H1 (cell line): ENCODE results near the gene SPI1. TPM values are rescaled to one million over a fixed set of nuclear protein-coding genes. Genes with fewer than 3 reads are reported as not detected.
A peak's percentile ranks its signal among the peaks of the same experiment; 100 is the strongest.

Experiments
- CTCF ChIA-PET: fragments of 300-600 bp; sonication (Branson Sonifier 250); formaldehyde crosslinking; loops from one replicate; lab custom pipeline; 2021; ENCODE audit not compliant: partially characterized antibody; lab: Charles Lee
- POLR2A ChIA-PET: fragments of 300-600 bp; sonication (Branson Sonifier 250); formaldehyde crosslinking; loops from one replicate; lab custom pipeline; 2021; ENCODE audit warnings: inconsistent platforms; ENCODE audit not compliant: partially characterized antibody; lab: Charles Lee
- DNase-seq, 2 experiments: peaks; one replicate each; pipeline versions ENCODE4 v3.0.0 to v3.0.0-alpha.2; 2010 to 2022; ENCODE audit warnings: low spot score in 2 of 2, low read depth in 1 of 2, mixed read lengths in 1 of 2
- FAIRE-seq: peaks from 2 replicates; lab custom pipeline; 2011; peaks lifted over from hg19 to GRCh38; lab: Jason Lieb, UNC
- H2AFZ ChIP-seq: 2 replicates; pipeline ENCODE4 v1.8.1; 2012; ENCODE audit warnings: low read length, inconsistent platforms
- H2AK5ac ChIP-seq: 2 replicates; pipeline ENCODE4 v1.6.1; 2013; ENCODE audit warnings: low read depth, low read length
- H2BK120ac ChIP-seq: replicated peaks from 2 replicates; pipeline ENCODE3; 2013; ENCODE audit warnings: low read depth, low read length, inconsistent platforms
- H2BK12ac ChIP-seq: 2 replicates; pipeline ENCODE4 v1.6.1; 2013; ENCODE audit warnings: low read depth, low read length
- H2BK15ac ChIP-seq: 2 replicates; pipeline ENCODE4 v1.6.1; 2013; ENCODE audit warnings: low read length
- H2BK20ac ChIP-seq: 2 replicates; pipeline ENCODE4 v1.6.1; 2013; ENCODE audit warnings: low read length
- H2BK5ac ChIP-seq: 2 replicates; pipeline ENCODE4 v1.6.1; 2013; ENCODE audit warnings: low read depth, low read length
- H3K14ac ChIP-seq: 2 replicates; pipeline ENCODE4 v1.6.1; 2013; ENCODE audit warnings: inconsistent platforms; ENCODE audit not compliant: insufficient read length
- H3K18ac ChIP-seq: 2 replicates; pipeline ENCODE4 v1.6.1; 2013; ENCODE audit warnings: low read length; ENCODE audit errors: extremely low read depth
- H3K23ac ChIP-seq: 2 replicates; pipeline ENCODE4 v1.6.1; 2013; ENCODE audit warnings: inconsistent platforms; ENCODE audit not compliant: insufficient read length
- H3K23me2 ChIP-seq: 2 replicates; pipeline ENCODE4 v1.6.1; 2013; ENCODE audit warnings: low read depth, low read length
- H3K27ac ChIP-seq: 2 replicates; pipeline ENCODE4 v1.6.1; 2011; ENCODE audit warnings: low read depth, low read length, inconsistent platforms
- H3K27me3 ChIP-seq, 4 experiments: replicated peaks in 1 of 4; 1 replicate in 1 of 4; 2 replicates in 3 of 4; pipeline versions ENCODE4 v1.6.1 to v1.8.1; 2011 to 2013; ENCODE audit warnings: low read length in 3 of 4, mild to moderate bottlenecking in 3 of 4, inconsistent platforms in 2 of 4, mixed read lengths in 2 of 4, moderate library complexity in 1 of 4; ENCODE audit not compliant: control insufficient read depth in 3 of 4, insufficient read depth in 3 of 4; ENCODE audit errors: extremely low read depth in 1 of 4
- H3K36me3 ChIP-seq, 4 experiments: 2 replicates each; pipeline versions ENCODE4 v1.6.1 to v1.8.1; 2011 to 2013; ENCODE audit warnings: mild to moderate bottlenecking in 4 of 4, low read length in 3 of 4, moderate library complexity in 2 of 4, control low read depth in 1 of 4, inconsistent platforms in 1 of 4; ENCODE audit not compliant: insufficient read depth in 4 of 4, control insufficient read depth in 2 of 4
- H3K4ac ChIP-seq: replicated peaks from 2 replicates; pipeline ENCODE3; 2013; ENCODE audit warnings: low read length, low read depth, mixed read lengths, inconsistent platforms; ENCODE audit not compliant: insufficient read length
- H3K4me1 ChIP-seq, 4 experiments: replicated peaks in 1 of 4; 1 replicate in 1 of 4; 2 replicates in 3 of 4; pipeline versions ENCODE4 v1.6.1 to v1.8.1; 2011 to 2013; ENCODE audit warnings: low read length in 3 of 4, inconsistent platforms in 2 of 4, mixed read lengths in 1 of 4; ENCODE audit not compliant: insufficient read depth in 4 of 4, control insufficient read depth in 3 of 4
- H3K4me2 ChIP-seq, 2 experiments: 2 replicates each; pipeline versions ENCODE4 v1.6.1 to v1.8.1; 2011 to 2013; ENCODE audit warnings: low read depth in 2 of 2, low read length in 2 of 2, control low read depth in 1 of 2, inconsistent platforms in 1 of 2, mild to moderate bottlenecking in 1 of 2; ENCODE audit not compliant: insufficient read depth in 1 of 2
- H3K4me3 ChIP-seq, 4 experiments: fragments of 200-600, 300-600 bp in 1 of 4; sonication (generic), shearing (Covaris generic), sonication (Bioruptor Twin) in 1 of 4; 2 replicates each; pipeline versions ENCODE4 v1.5.1 to v1.8.1; 2011 to 2016; ENCODE audit warnings: low read length in 4 of 4, low read depth in 3 of 4, control low read depth in 2 of 4, inconsistent platforms in 2 of 4, mild to moderate bottlenecking in 2 of 4, mixed read lengths in 1 of 4, moderate library complexity in 1 of 4; ENCODE audit not compliant: insufficient read depth in 2 of 4; ENCODE audit errors: extremely low read depth in 1 of 4
- H3K56ac ChIP-seq: replicated peaks from 2 replicates; pipeline ENCODE3; 2013; ENCODE audit warnings: low read depth, mild to moderate bottlenecking, mixed read lengths, low read length, inconsistent platforms; ENCODE audit not compliant: insufficient read length
- H3K79me1 ChIP-seq: 2 replicates; pipeline ENCODE4 v1.6.1; 2013; ENCODE audit warnings: low read depth, low read length, control low read depth
- H3K79me2 ChIP-seq, 2 experiments: 2 replicates each; pipeline versions ENCODE4 v1.6.1 to v1.8.1; 2012 to 2013; ENCODE audit warnings: low read length in 2 of 2, mild to moderate bottlenecking in 2 of 2, inconsistent platforms in 1 of 2; ENCODE audit not compliant: insufficient read depth in 2 of 2, control insufficient read depth in 1 of 2
- H3K9ac ChIP-seq, 4 experiments: replicated peaks in 1 of 4; 1 replicate in 1 of 4; 2 replicates in 3 of 4; pipeline versions ENCODE4 v1.6.1 to v1.8.1; 2011 to 2013; ENCODE audit warnings: low read depth in 3 of 4, low read length in 3 of 4, control low read depth in 2 of 4, mild to moderate bottlenecking in 2 of 4, moderate library complexity in 2 of 4, inconsistent platforms in 1 of 4; ENCODE audit errors: extremely low read depth in 1 of 4
- H3K9me3 ChIP-seq, 2 experiments: 2 replicates each; pipeline versions ENCODE4 v1.6.1 to v1.8.1; 2012 to 2013; ENCODE audit warnings: mild to moderate bottlenecking in 2 of 2, moderate library complexity in 2 of 2, control low read depth in 1 of 2, inconsistent platforms in 1 of 2, low read depth in 1 of 2, low read length in 1 of 2, mixed read lengths in 1 of 2; ENCODE audit not compliant: insufficient read depth in 2 of 2
- H4K20me1 ChIP-seq, 2 experiments: replicated peaks in 1 of 2; 2 replicates each; pipeline versions ENCODE3 to v1.8.1; 2011 to 2013; ENCODE audit warnings: inconsistent platforms in 2 of 2, low read length in 2 of 2, mild to moderate bottlenecking in 1 of 2; ENCODE audit not compliant: insufficient read depth in 2 of 2, control insufficient read depth in 1 of 2
- H4K5ac ChIP-seq: 2 replicates; pipeline ENCODE4 v1.6.1; 2013; ENCODE audit warnings: low read length, low read depth, mixed read lengths, inconsistent platforms; ENCODE audit not compliant: insufficient read length
- H4K8ac ChIP-seq: 2 replicates; pipeline ENCODE4 v1.8.0; 2013; ENCODE audit warnings: mild to moderate bottlenecking, moderate library complexity, low read length, inconsistent platforms; ENCODE audit not compliant: insufficient read depth; ENCODE audit errors: extremely low read depth
- H4K91ac ChIP-seq: replicated peaks from 2 replicates; pipeline ENCODE3; 2013; ENCODE audit warnings: low read length, mixed read lengths, inconsistent platforms; ENCODE audit not compliant: insufficient read length
- CTBP2 ChIP-seq: IDR thresholded peaks from 2 replicates; pipeline ENCODE4 v1.7.0; 2011; ENCODE audit warnings: borderline replicate concordance, mild to moderate bottlenecking, moderate library complexity, mixed read lengths, low read length; ENCODE audit not compliant: insufficient read depth, insufficient read length
- FOSL1 ChIP-seq: IDR thresholded peaks from 2 replicates; pipeline ENCODE4 v1.6.1; 2011; ENCODE audit warnings: mild to moderate bottlenecking, low read depth, low read length, moderate library complexity; ENCODE audit not compliant: insufficient read depth
- GTF2F1 ChIP-seq: IDR thresholded peaks from 2 replicates; pipeline ENCODE4 v1.6.1; 2012; ENCODE audit warnings: low read depth, low read length, improper control_type of control experiment, borderline replicate concordance
- HDAC6 ChIP-seq: IDR thresholded peaks from one replicate; pipeline ENCODE4 v1.7.1; 2012; ENCODE audit warnings: low read depth, mild to moderate bottlenecking, inconsistent platforms, low read length, moderate library complexity
- JUN ChIP-seq: IDR thresholded peaks from 2 replicates; pipeline ENCODE4 v1.6.1; 2011; ENCODE audit warnings: low read depth, mild to moderate bottlenecking, improper control_type of control experiment, low read length
- NRF1 ChIP-seq: IDR thresholded peaks from 2 replicates; pipeline ENCODE4 v1.6.1; 2011; ENCODE audit warnings: mild to moderate bottlenecking, low read depth, low read length, improper control_type of control experiment
- RBBP5 ChIP-seq: IDR thresholded peaks from 2 replicates; pipeline ENCODE4 v1.7.1; 2012; ENCODE audit warnings: low read depth, mild to moderate bottlenecking, inconsistent platforms, low read length, moderate library complexity, borderline replicate concordance
- ZNF274 ChIP-seq: IDR thresholded peaks from 2 replicates; pipeline ENCODE4 v1.7.0; 2012; ENCODE audit warnings: low read length, borderline replicate concordance; ENCODE audit errors: extremely low read depth
- WGBS, 2 experiments: shearing (Covaris generic) in 1 of 2; methylation state at CpG; one replicate each; pipeline versions ENCODE4 v1.1.6 to v1.1.7; 2013 to 2015; ENCODE audit warnings: low lambda C conversion rate in 2 of 2, mixed read lengths in 2 of 2, inconsistent platforms in 1 of 2, low coverage in 1 of 2, missing lambda C conversion rate in 1 of 2; ENCODE audit not compliant: insufficient replicate concordance in 2 of 2, insufficient coverage in 1 of 2, insufficient read length in 1 of 2; ENCODE audit errors: extremely low coverage in 1 of 2, missing lambda C conversion rate in 1 of 2; 5-methylcytosine and 5-hydroxymethylcytosine counted together
- polyA plus RNA-seq, 7 experiments: library from polyadenylated mRNA; depleted of rRNA in 3 of 7; stranded (reverse) in 5 of 7; unstranded in 2 of 7; fragments of >200 nt in 5 of 7; fragments of 200-250 nt in 2 of 7; gene quantifications; 1 replicate in 5 of 7; 2 replicates in 1 of 7; 4 replicates in 1 of 7; pipeline versions ENCODE4 v1.2.1 to v1.2.3, GENCODE V29; 2011 to 2013; ENCODE audit warnings: missing spikeins in 2 of 7, mixed read lengths in 2 of 7
- total RNA-seq: library from RNA; stranded (reverse); fragmentation: NEBNext Ultra II Directional; extraction: Animal tissue kit (Norgen Biotek cat#: 25700); gene quantifications from 2 replicates; pipeline ENCODE4 v1.2.1, GENCODE V29; 2021

Gene SPI1
- total and polyA plus RNA-seq, 2 of the 8 experiments (the other 6 are each of a cell fraction or from before 2014, with no cell fraction given) = 0.12 TPM; not detected in 1

DNA sequence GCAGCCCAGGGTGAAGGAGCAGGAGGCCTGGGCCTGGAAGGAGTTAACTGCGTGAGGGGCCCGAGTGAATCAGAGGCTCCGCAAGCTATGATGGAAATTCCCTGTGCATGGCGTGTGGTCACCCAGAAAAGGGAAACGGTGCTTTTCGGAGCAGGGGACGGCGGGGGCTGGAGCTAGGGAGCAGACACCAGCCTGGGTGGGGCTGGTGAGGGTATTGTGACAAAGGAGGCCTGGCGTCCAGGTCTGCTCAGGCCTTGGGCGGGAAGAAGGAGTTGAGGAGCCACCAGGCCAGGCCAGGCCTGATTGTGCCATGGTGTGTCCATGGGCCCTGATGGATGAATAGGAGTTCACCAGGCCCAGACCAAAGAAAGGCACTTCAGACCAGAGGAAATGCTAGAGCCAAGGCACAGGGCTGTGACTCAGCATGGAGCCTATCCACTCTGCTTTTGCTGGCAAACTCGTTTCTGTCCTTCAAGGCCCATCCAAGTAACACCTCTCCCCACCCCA lies 12.8 kb upstream of the SPI1 start:
- Histone ChIP-seq H3K4me3 (no peak overlapping the region), H4K5ac (no peak overlapping the region), H3K23me2 (no peaks in the 10 kb centered on the region), H3K14ac (no peak overlapping the region), H2AK5ac (no peak overlapping the region), H3K27me3 (no peaks in the 10 kb centered on the region), H3K36me3 (no peaks in the 10 kb centered on the region), H3K27ac (no peak overlapping the region), H2BK20ac (no peak overlapping the region), H3K18ac (no peak overlapping the region), H2BK120ac (no peak overlapping the region), H3K9me3 (no peaks in the 10 kb centered on the region), H3K79me1 (no peaks in the 10 kb centered on the region), H3K4ac (no peak overlapping the region), H3K9ac (no peak overlapping the region), H2BK15ac (no peak overlapping the region), H3K23ac (no peak overlapping the region), H4K91ac (no peak overlapping the region), H2BK5ac (peak overlapping the region; percentile 26; the same call in 1 of the 2 replicates), H4K20me1 (no peaks in the 10 kb centered on the region), H3K79me2 (no peaks in the 10 kb centered on the region), H4K8ac (peak overlapping the region; percentile 57), H3K4me2 (no peak overlapping the region), H2AFZ (no peak overlapping the region), H3K56ac (no peak overlapping the region), H2BK12ac (no peak overlapping the region), H3K4me1 (peaks cover 0 to 7% (median 0%) of the 10 kb centered on the region in 4 experiments; a peak in 2 of 7 replicates)
- TF ChIP-seq RBBP5 (no peak), CTBP2 (no peak), HDAC6 (no peak), ZNF274 (no peak), FOSL1 (no peak), JUN (no peak), NRF1 (no peak), GTF2F1 (no peak)
- CTCF ChIA-PET = interaction anchor here (0.8 to 10.7 kb wide), 7 partner anchors 9 to 36 kb away, joined by 3 to 78 read pairs (median 7); no protein-coding TSS in a partner anchor
- WGBS, 2 experiments = 90% methylated on average over 11 of the region's 11 CpGs; no CpG with 5 or more reads in 1 of the 2 experiments
- no peak for FAIRE-seq
- DNase-seq = no peak
- POLR2A ChIA-PET = interaction anchor here (1.0 to 5.4 kb wide), 3 partner anchors 8 to 27 kb away, joined by 3 to 29 read pairs (median 3); partner anchors contain the start of gene SLC39A13
